HepG2 (cell line): ENCODE measurements around the gene SLC20A1. TPM values are rescaled to one million over a fixed set of nuclear protein-coding genes. Genes with fewer than 3 reads are reported as not detected.

Source experiments
- ATAC-seq: fragments of 200-7000 bp; cut with Tn5 transposase; 3 replicates; pipeline ENCODE4 v1.9.1; 2020; ENCODE audit warnings: mild to moderate bottlenecking, moderate library complexity
- BruUV-seq: library from RNA; stranded (reverse); fragments of 400-500 nt; replicated peaks from 2 replicates; lab custom pipeline; 2021; lab: Mats Ljungman, UMichigan
- CTCF ChIA-PET: fragments of 300-600 bp; formaldehyde crosslinking; extraction: SDS; loops from one replicate; lab custom pipeline; 2021; ENCODE audit warnings: low total read pairs, inconsistent platforms, low intra/inter-chr PET ratio; lab: Yijun Ruan, JAX
- POLR2A ChIA-PET: fragments of 350-600 bp; sonication (Branson Sonifier 250); formaldehyde crosslinking; loops from one replicate; lab custom pipeline; 2020; ENCODE audit warnings: antibody characterized with exemption, inconsistent platforms; lab: Yijun Ruan, JAX
- DNase-seq: peaks from one replicate; pipeline ENCODE4 v3.0.0-alpha.2; 2015; ENCODE audit warnings: low spot score
- FAIRE-seq: peaks from 3 replicates; lab custom pipeline; 2011; peaks lifted over from hg19 to GRCh38; lab: Jason Lieb, UNC
- H2AFZ ChIP-seq: one replicate; pipeline ENCODE4 v1.6.1; 2011; ENCODE audit warnings: low read length, inconsistent platforms
- H3K27ac ChIP-seq: fragments of 300-600 bp; 3 replicates; pipeline ENCODE4 v1.8.0; 2011; ENCODE audit warnings: mixed run types, mild to moderate bottlenecking, mixed read lengths, low read length, inconsistent platforms; ENCODE audit not compliant: insufficient read depth; ENCODE audit errors: extremely low read length
- H3K27me3 ChIP-seq, 2 experiments: fragments of 200-600 bp in 1 of 2; 2 replicates in 1 of 2; 3 replicates in 1 of 2; pipeline versions ENCODE4 v1.6.0 to v1.8.0; 2011; ENCODE audit warnings: low read length in 2 of 2, mild to moderate bottlenecking in 2 of 2, moderate library complexity in 2 of 2, inconsistent platforms in 1 of 2; ENCODE audit not compliant: insufficient read depth in 2 of 2, control insufficient read depth in 1 of 2
- H3K36me3 ChIP-seq, 2 experiments: fragments of 200-600 bp in 1 of 2; replicated peaks in 1 of 2; 2 replicates in 1 of 2; 3 replicates in 1 of 2; pipeline versions ENCODE4 v1.5.1 to v1.8.0; 2011; ENCODE audit warnings: low read length in 2 of 2, inconsistent platforms in 1 of 2; ENCODE audit not compliant: insufficient read depth in 2 of 2, control insufficient read depth in 1 of 2
- H3K4me1 ChIP-seq: 2 replicates; pipeline ENCODE4 v1.5.1; 2012; ENCODE audit warnings: low read length, inconsistent platforms; ENCODE audit not compliant: insufficient read depth
- H3K4me2 ChIP-seq: 2 replicates; pipeline ENCODE4 v1.6.0; 2011; ENCODE audit warnings: low read depth, low read length, inconsistent platforms
- H3K4me3 ChIP-seq, 3 experiments: fragments of 200-600 bp in 1 of 3; sonication (generic), shearing (Covaris generic) in 1 of 3; replicated peaks in 1 of 3; 2 replicates each; pipeline ENCODE4 v1.5.1; 2011 to 2016; ENCODE audit warnings: low read length in 3 of 3, inconsistent platforms in 2 of 3, low read depth in 2 of 3, mild to moderate bottlenecking in 2 of 3, control low read depth in 1 of 3, mixed read lengths in 1 of 3; ENCODE audit not compliant: insufficient read depth in 1 of 3
- H3K79me2 ChIP-seq: one replicate; pipeline ENCODE4 v1.6.1; 2011; ENCODE audit warnings: low read length, inconsistent platforms; ENCODE audit not compliant: insufficient read depth
- H3K9ac ChIP-seq: 2 replicates; pipeline ENCODE4 v1.6.0; 2011; ENCODE audit warnings: mild to moderate bottlenecking, low read depth, low read length, inconsistent platforms; ENCODE audit not compliant: insufficient read depth
- H3K9me3 ChIP-seq: 2 replicates; pipeline ENCODE4 v1.5.1; 2012; ENCODE audit warnings: mild to moderate bottlenecking, low read length
- H4K20me1 ChIP-seq: 2 replicates; pipeline ENCODE4 v1.6.0; 2011; ENCODE audit warnings: inconsistent platforms, mild to moderate bottlenecking, low read length, moderate library complexity; ENCODE audit not compliant: insufficient read depth
- BORCS8-MEF2B ChIP-seq: sonication (generic); formaldehyde crosslinking; IDR thresholded peaks from 2 replicates; pipeline ENCODE4 v1.8.0; 2022; ENCODE audit warnings: mild to moderate bottlenecking, missing genetic modification reagents
- CEBPG ChIP-seq: IDR thresholded peaks from 2 replicates; pipeline ENCODE4 v1.6.1; 2016
- DNMT3B ChIP-seq: conservative IDR thresholded peaks from 2 replicates; pipeline ENCODE4 v1.6.1; 2016; ENCODE audit warnings: missing biosample characterization, control low read depth
- FLYWCH1 ChIP-seq: sonication (generic); formaldehyde crosslinking; IDR thresholded peaks from 2 replicates; pipeline ENCODE4 v1.8.1; 2023; ENCODE audit warnings: mild to moderate bottlenecking, missing genetic modification reagents
- NFIC ChIP-seq: IDR thresholded peaks from 2 replicates; pipeline ENCODE4 v1.6.1; 2012; ENCODE audit warnings: mild to moderate bottlenecking, low read length, inconsistent platforms
- POLR2AphosphoS5 ChIP-seq: IDR thresholded peaks from 2 replicates; pipeline ENCODE4 v1.6.1; 2012; ENCODE audit warnings: low read depth, low read length
- RAD51 ChIP-seq: fragments of 450-650 bp; IDR thresholded peaks from 2 replicates; pipeline ENCODE4 v1.6.1; 2016; ENCODE audit warnings: borderline replicate concordance
- RFXANK ChIP-seq: IDR thresholded peaks from 2 replicates; pipeline ENCODE4 v1.6.1; 2016
- SIN3A ChIP-seq: IDR thresholded peaks from 2 replicates; pipeline ENCODE4 v1.6.1; 2011; ENCODE audit warnings: low read depth, mild to moderate bottlenecking, control low read depth, low read length, borderline replicate concordance
- SRSF4 ChIP-seq: fragments of 200-400 bp; formaldehyde crosslinking; IDR thresholded peaks from one replicate; pipeline ENCODE4 v1.6.1; 2018; ENCODE audit warnings: mild to moderate bottlenecking, low read depth, low read length, moderate library complexity; ENCODE audit not compliant: poor library complexity, severe bottlenecking
- ZNF30 ChIP-seq: sonication (generic); formaldehyde crosslinking; IDR thresholded peaks from 2 replicates; pipeline ENCODE4 v1.5.0; 2020; ENCODE audit warnings: mild to moderate bottlenecking, missing genetic modification reagents
- ZNF343 ChIP-seq: sonication (generic); formaldehyde crosslinking; IDR thresholded peaks from 2 replicates; pipeline ENCODE4 v1.4.0; 2020; ENCODE audit warnings: mild to moderate bottlenecking, missing genetic modification reagents
- ZNF660 ChIP-seq: sonication (generic); formaldehyde crosslinking; IDR thresholded peaks from 2 replicates; pipeline ENCODE4 v1.5.1; 2020; ENCODE audit warnings: mild to moderate bottlenecking, low read depth, missing genetic modification reagents, borderline replicate concordance
- ZNF737 ChIP-seq: sonication (generic); formaldehyde crosslinking; IDR thresholded peaks from 2 replicates; pipeline ENCODE4 v1.5.0; 2020; ENCODE audit warnings: missing genetic modification reagents, mild to moderate bottlenecking, borderline replicate concordance
- ZSCAN31 ChIP-seq: sonication (generic); formaldehyde crosslinking; IDR thresholded peaks from 2 replicates; pipeline ENCODE4 v1.5.0; 2020; ENCODE audit warnings: low read depth, mild to moderate bottlenecking, missing genetic modification reagents
- WGBS: methylation state at CpG from one replicate; pipeline ENCODE4 v1.1.6; 2017; ENCODE audit warnings: low lambda C conversion rate; 5-methylcytosine and 5-hydroxymethylcytosine counted together
- in situ Hi-C: cut with HindIII; loops from 2 replicates; pipeline ENCODE4 v1.10.0; 2017; ENCODE audit warnings: low pct_unique_long_range_greater_than_20kb; ENCODE audit not compliant: extremely low pct_ligation_motif_present
- intact Hi-C: fragments of 100-400 bp; cut with micrococcal nuclease; formaldehyde crosslinking; loops from one replicate; pipeline ENCODE4 v1.10.0; 2022; ENCODE audit not compliant: unreplicated experiment
- polyA plus RNA-seq, 8 experiments: library from polyadenylated mRNA; depleted of rRNA in 3 of 8; stranded (reverse) in 7 of 8; unstranded in 1 of 8; fragments of >200 nt; fragmentation: Illumina TruSeq in 4 of 8; extraction: Trizol in 4 of 8; gene quantifications; 2 replicates each; pipeline versions ENCODE4 v1.2.1 to v1.2.3, GENCODE V29; 2011 to 2016; ENCODE audit warnings: low read depth in 4 of 8, missing spikeins in 1 of 8, mixed read lengths in 1 of 8; ENCODE audit not compliant: insufficient read depth in 1 of 8
- total RNA-seq, 5 experiments: library from RNA; depleted of rRNA; stranded (reverse); fragments of >200 nt; fragmentation: Illumina TruSeq; extraction: Trizol; gene quantifications; 2 replicates each; pipeline ENCODE4 v1.2.3, GENCODE V29; 2016; ENCODE audit warnings: low read depth in 1 of 5
- TF ChIP-seq, protein P1 (sequence below): IDR thresholded peaks from 2 replicates; pipeline ENCODE4 v1.6.1; 2016; ENCODE audit warnings: missing compliant biosample characterization, missing genetic modification reagents, borderline replicate concordance
- TF ChIP-seq, protein P2 (sequence below): IDR thresholded peaks from 2 replicates; pipeline ENCODE4 v1.6.1; 2016; ENCODE audit warnings: control low read depth
- TF ChIP-seq, protein P3 (sequence below): sonication (generic); formaldehyde crosslinking; IDR thresholded peaks from 2 replicates; pipeline ENCODE4 v1.8.0; 2023; ENCODE audit warnings: mild to moderate bottlenecking, missing genetic modification reagents
- TF ChIP-seq, protein P4 (sequence below): sonication (generic); formaldehyde crosslinking; IDR thresholded peaks from 2 replicates; pipeline ENCODE4 v1.4.0; 2020; ENCODE audit warnings: mild to moderate bottlenecking, missing genetic modification reagents

Gene SLC20A1
- total and polyA plus RNA-seq, 2 of the 13 experiments (the other 11 are each of a cell fraction or from before 2014, with no cell fraction given), result 54.0 to 85.9 TPM

DNA sequence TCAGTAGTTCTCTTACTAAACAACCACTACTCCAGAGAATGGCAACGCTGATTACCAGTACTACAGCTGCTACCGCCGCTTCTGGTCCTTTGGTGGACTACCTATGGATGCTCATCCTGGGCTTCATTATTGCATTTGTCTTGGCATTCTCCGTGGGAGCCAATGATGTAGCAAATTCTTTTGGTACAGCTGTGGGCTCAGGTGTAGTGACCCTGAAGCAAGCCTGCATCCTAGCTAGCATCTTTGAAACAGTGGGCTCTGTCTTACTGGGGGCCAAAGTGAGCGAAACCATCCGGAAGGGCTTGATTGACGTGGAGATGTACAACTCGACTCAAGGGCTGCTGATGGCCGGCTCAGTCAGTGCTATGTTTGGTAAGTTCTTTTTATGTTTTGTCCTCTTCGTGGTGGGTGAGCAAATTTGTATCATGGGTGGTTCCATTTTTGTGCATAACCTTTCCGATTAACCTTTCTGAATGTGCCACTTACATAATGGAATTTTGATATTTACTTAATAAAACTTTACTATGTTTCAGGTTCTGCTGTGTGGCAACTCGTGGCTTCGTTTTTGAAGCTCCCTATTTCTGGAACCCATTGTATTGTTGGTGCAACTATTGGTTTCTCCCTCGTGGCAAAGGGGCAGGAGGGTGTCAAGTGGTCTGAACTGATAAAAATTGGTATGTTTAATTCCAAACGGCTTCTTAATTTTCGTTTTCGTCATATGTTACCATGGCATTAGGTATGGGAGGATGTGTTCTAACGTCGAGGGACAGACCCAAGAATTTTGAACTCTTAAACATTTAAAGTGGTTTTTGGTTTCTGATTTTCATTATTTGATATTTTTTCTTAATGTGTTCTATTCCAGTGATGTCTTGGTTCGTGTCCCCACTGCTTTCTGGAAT, 1.3 kb downstream of the SLC20A1 start:
- Histone ChIP-seq H3K4me2 (peak overlapping the region; percentile 99), H3K79me2 (peaks cover 51% of the 10 kb centered on the region), H3K9me3 (no peaks in the 10 kb centered on the region), H3K27ac (no peak overlapping the region), H3K4me1 (peaks cover 72% of the 10 kb centered on the region), H2AFZ (no peak overlapping the region), H4K20me1 (peaks cover 29% of the 10 kb centered on the region), H3K36me3 (peaks cover 8 to 51% of the 10 kb centered on the region in 2 experiments), H3K9ac (peak overlapping the region; percentile 99), H3K27me3 (no peaks in the 10 kb centered on the region; a peak in 1 of 5 replicates), H3K4me3 (peak overlapping the region; percentile 92 to 97 (median 94))
- in situ Hi-C loops (no loop called here), intact Hi-C loops (no loop called here)
- CTCF ChIA-PET, result no interaction called here
- BruUV-seq, result TSS peak; percentile 54
- 39% methylated on average over 20 of the region's 20 CpGs for WGBS
- POLR2A ChIA-PET, result interaction anchor here (0.7 to 5.4 kb wide), 7 partner anchors 8 to 521 kb away, joined by 3 to 94 read pairs (median 32); partner anchors contain the start of gene CHCHD5
- no peak for DNase-seq
- FAIRE-seq, result no peak
- ATAC-seq, result no peak
- TF ChIP-seq SIN3A, result 0 out of 2 replicates have a peak, but pooled peaks have one; percentile 33
- no peak for TF ChIP-seq RAD51
- no peak for TF ChIP-seq RFXANK
- TF ChIP-seq SRSF4, result no peak
- no peak for TF ChIP-seq ZNF343 (CRISPR knock-in tag)
- TF ChIP-seq, protein P1, sequence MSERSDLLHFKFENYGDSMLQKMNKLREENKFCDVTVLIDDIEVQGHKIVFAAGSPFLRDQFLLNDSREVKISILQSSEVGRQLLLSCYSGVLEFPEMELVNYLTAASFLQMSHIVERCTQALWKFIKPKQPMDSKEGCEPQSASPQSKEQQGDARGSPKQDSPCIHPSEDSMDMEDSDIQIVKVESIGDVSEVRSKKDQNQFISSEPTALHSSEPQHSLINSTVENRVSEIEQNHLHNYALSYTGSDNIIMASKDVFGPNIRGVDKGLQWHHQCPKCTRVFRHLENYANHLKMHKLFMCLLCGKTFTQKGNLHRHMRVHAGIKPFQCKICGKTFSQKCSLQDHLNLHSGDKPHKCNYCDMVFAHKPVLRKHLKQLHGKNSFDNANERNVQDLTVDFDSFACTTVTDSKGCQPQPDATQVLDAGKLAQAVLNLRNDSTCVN (CRISPR knock-in tag), result no peak
- TF ChIP-seq, protein P2, sequence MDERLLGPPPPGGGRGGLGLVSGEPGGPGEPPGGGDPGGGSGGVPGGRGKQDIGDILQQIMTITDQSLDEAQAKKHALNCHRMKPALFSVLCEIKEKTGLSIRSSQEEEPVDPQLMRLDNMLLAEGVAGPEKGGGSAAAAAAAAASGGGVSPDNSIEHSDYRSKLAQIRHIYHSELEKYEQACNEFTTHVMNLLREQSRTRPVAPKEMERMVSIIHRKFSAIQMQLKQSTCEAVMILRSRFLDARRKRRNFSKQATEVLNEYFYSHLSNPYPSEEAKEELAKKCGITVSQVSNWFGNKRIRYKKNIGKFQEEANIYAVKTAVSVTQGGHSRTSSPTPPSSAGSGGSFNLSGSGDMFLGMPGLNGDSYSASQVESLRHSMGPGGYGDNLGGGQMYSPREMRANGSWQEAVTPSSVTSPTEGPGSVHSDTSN, result peak; percentile 57
- no peak for TF ChIP-seq CEBPG (CRISPR knock-in tag)
- TF ChIP-seq, protein P3, sequence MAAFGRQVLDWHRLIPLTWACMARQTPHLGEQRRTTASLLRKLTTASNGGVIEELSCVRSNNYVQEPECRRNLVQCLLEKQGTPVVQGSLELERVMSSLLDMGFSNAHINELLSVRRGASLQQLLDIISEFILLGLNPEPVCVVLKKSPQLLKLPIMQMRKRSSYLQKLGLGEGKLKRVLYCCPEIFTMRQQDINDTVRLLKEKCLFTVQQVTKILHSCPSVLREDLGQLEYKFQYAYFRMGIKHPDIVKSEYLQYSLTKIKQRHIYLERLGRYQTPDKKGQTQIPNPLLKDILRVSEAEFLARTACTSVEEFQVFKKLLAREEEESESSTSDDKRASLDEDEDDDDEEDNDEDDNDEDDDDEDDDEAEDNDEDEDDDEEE (CRISPR knock-in tag), result no peak
- TF ChIP-seq ZNF30 (CRISPR knock-in tag), result no peak
- TF ChIP-seq POLR2AphosphoS5, result 0 out of 2 replicates have a peak, but pooled peaks have one; percentile 18
- 0 out of 2 replicates have a peak, but pooled peaks have one; percentile 20 for TF ChIP-seq ZSCAN31 (CRISPR knock-in tag)
- 0 out of 2 replicates have a peak, but pooled peaks have one; percentile 21 for TF ChIP-seq BORCS8-MEF2B (CRISPR knock-in tag)
- TF ChIP-seq ZNF737 (CRISPR knock-in tag), result no peak
- 0 out of 2 replicates have a peak, but pooled peaks have one; percentile 22 for TF ChIP-seq DNMT3B (CRISPR knock-in tag)
- TF ChIP-seq, protein P4, sequence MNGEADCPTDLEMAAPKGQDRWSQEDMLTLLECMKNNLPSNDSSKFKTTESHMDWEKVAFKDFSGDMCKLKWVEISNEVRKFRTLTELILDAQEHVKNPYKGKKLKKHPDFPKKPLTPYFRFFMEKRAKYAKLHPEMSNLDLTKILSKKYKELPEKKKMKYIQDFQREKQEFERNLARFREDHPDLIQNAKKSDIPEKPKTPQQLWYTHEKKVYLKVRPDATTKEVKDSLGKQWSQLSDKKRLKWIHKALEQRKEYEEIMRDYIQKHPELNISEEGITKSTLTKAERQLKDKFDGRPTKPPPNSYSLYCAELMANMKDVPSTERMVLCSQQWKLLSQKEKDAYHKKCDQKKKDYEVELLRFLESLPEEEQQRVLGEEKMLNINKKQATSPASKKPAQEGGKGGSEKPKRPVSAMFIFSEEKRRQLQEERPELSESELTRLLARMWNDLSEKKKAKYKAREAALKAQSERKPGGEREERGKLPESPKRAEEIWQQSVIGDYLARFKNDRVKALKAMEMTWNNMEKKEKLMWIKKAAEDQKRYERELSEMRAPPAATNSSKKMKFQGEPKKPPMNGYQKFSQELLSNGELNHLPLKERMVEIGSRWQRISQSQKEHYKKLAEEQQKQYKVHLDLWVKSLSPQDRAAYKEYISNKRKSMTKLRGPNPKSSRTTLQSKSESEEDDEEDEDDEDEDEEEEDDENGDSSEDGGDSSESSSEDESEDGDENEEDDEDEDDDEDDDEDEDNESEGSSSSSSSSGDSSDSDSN (CRISPR knock-in tag), result no peak
- no peak for TF ChIP-seq ZNF660 (CRISPR knock-in tag)
- no peak for TF ChIP-seq FLYWCH1 (CRISPR knock-in tag)
- TF ChIP-seq NFIC, result 0 out of 2 replicates have a peak, but pooled peaks have one; percentile 9
